GM18526 (cell line): ENCODE results near the gene GPBP1L1.

ENCODE experiments used
- POLR2A ChIP-seq: IDR thresholded peaks from 3 replicates; pipeline ENCODE4 v1.6.1; 2011; ENCODE audit not compliant: insufficient read length; ENCODE audit errors: extremely low read depth

Gene GPBP1L1

GRCh38 chr1:45656573-45657226 lies 29.6 kb downstream of the GPBP1L1 start:
- TF ChIP-seq POLR2A = no peak

DNA sequence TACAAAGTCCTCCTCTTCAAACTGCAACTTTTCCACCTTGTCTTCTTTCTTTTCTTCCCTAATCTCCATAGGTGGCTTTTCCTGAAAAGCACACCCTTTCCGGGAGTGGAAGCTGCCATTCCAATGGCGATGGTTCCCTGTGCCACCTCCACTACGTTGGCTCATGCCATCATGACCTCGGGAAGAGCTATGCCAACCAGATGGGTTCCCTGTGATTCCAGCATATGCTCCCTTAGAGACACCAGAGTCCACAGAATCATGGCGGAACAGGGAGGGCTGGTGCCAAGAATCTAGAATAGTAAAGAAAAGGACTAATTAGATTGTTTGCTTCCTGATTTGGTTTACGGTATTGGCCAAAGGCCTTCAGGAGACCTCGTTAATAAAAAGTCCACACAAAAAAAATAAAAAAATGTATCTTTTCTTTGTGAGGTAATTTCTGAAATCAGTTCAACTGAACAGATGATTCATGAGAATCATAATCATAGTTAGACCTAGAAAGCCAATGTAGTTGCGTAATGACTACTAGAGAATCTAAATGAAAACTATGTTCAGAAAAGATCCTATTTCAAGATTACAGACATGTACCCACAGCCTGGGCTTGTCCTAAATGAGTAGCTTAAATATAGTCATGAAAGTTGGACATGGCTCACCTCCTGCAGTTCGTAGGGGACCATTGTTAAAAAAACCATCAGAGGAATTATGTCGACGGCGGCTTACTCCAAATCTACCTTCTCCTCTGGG lies 31.6 kb downstream of the GPBP1L1 start:
- no peak for TF ChIP-seq POLR2A

DNA sequence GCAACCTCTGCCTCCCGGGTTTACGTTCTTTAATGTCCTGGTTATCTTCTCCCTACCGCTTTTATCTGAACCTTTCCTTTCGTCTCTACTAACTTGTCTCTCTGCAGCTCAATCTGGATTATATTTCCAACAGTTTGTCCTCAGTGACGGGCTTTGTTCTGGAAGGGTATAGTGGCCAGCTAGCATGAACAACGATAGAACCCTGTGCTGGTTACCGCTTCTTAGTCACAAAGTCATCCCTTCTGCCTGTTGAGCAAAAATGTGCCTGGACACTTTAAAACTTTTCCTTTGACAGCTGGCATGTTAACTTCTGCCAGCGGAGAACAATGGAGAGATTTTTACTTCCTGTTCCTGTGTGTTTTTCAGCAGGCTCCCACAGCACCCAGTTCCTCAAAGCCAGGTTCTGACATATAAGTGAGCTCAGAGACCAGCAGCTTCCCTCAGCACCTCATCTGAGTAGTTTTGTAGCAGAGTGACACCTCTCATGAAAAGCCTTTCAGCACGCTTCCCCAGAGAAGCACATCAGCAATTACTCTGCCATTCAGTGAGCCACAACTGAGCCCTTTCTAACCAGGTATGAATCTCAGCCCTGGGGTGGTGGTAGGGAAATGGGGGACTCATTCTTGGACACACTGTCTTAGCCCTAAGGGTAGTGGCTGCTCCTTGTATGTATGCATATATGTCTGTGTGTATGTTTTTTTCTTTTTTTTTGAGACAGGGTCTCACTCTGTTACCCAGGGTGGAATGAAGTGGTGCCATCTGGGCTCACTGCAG lies 38.9 kb downstream of the GPBP1L1 start:
- no peak for TF ChIP-seq POLR2A

GRCh38 chr1:45644661-45645060 lies 41.7 kb downstream of the GPBP1L1 start:
- TF ChIP-seq POLR2A = no peak

- TF ChIP-seq POLR2A = no peak
Measured at GRCh38 chr1:45643978-45644377, 42.4 kb downstream of the GPBP1L1 start.

GRCh38 chr1:45643321-45643720 lies 43.0 kb downstream of the GPBP1L1 start:
- no peak for TF ChIP-seq POLR2A

- no peak for TF ChIP-seq POLR2A
Measured at GRCh38 chr1:45640293-45640692, 46.0 kb downstream of the GPBP1L1 start.

DNA sequence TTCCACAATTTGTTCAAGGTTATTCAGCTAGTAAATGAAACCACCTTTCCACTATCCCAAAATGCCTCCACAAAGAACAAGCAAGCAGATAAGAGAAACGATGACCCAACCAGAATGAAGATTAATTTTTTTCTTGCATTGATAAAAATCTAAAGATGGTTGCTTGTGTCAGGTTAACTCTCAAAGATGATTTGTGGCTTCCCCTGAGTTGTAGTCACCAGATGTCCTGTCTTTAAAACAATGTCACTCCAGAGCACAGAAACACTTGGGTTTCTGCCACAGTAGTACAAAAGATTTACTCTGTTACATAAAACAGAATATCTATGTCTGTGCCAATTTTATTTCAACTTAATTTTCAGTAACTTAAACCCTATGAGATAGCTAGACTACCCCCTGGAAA lies 51.1 kb downstream of the GPBP1L1 start:
- no peak for TF ChIP-seq POLR2A

DNA sequence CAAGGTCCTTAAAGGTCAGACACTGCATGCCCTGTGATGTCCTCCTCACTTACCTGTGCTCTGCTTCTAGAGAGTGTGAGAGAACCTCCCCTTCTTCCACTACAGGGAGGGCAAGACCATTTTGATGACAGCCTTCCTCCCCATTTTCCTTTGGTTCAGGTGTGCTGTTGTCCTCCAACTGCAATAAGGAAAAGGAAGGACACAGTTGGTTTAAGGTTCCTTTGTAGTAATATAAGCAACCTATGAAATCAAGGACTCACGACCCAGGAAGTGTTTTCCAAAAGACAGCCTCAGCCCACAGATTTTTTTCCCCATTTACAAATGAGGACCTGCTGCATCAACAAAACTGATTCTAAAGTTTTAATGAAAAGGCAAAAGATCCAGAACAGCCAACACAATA lies 55.9 kb downstream of the GPBP1L1 start:
- TF ChIP-seq POLR2A = no peak

- TF ChIP-seq POLR2A = no peak
Measured at GRCh38 chr1:45629035-45629434, 57.3 kb downstream of the GPBP1L1 start.

DNA sequence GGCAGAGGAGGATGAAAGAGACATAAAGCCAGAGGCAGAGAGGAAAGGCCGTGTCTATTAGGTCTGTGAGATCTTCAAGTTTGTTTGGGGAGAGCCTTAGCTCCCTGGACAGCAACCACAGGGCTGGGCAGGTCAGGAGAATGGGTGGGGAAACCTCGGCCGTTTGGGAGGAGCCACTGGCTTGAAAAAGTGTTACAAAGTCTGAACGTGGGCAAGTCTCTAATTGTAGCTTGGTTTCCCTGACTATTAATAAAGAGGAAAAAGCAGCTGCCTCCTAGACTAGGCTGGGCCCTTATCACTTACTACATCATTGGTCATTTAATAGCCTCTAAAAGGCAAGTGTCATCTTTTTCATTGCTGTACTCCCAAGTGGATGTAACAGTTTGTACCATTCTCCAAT lies 62.4 kb downstream of the GPBP1L1 start, which contains the start of gene CCDC17:
Gene CCDC17 (minus strand): TSS at position 83 of the 400 bp plus-strand sequence. CDS start 145 bp downstream, outside the sequence.
- no peak for TF ChIP-seq POLR2A

- TF ChIP-seq POLR2A = no peak
Measured at GRCh38 chr1:45622524-45623394, 63.6 kb downstream of the GPBP1L1 start.

DNA sequence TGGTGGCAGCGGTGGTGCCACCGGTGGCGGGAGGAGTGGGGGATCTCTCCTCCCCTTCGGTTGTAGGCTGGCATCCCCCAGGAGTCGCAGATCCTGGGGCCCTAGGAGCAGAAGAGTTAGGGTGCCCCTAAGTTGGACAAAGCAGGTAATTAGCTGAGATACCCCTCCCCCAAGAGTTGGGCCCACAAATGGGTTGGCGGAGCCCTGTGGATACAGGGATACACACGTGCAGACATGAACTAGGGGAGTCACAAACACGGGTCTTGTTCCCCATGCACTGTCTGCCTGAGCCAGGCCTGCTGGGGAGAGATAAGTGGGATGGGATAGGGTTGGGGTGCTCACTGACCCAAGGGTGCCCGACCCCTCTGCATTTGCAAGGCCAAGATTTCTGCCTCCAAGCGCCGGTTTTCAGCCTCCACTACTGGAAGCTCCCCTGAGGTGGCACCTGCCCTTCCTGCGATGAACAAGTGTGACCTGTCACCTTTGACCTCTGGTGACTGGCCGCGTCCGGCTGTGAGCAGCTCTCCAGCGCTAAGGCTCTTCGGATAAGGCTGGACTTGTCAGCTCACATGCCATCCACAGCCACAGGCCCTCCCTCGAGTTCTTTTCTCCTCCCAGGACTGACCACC lies 64.3 kb downstream of the GPBP1L1 start:
- no peak for TF ChIP-seq POLR2A

- no peak for TF ChIP-seq POLR2A
Measured at GRCh38 chr1:45621501-45621836, 64.9 kb downstream of the GPBP1L1 start.

DNA sequence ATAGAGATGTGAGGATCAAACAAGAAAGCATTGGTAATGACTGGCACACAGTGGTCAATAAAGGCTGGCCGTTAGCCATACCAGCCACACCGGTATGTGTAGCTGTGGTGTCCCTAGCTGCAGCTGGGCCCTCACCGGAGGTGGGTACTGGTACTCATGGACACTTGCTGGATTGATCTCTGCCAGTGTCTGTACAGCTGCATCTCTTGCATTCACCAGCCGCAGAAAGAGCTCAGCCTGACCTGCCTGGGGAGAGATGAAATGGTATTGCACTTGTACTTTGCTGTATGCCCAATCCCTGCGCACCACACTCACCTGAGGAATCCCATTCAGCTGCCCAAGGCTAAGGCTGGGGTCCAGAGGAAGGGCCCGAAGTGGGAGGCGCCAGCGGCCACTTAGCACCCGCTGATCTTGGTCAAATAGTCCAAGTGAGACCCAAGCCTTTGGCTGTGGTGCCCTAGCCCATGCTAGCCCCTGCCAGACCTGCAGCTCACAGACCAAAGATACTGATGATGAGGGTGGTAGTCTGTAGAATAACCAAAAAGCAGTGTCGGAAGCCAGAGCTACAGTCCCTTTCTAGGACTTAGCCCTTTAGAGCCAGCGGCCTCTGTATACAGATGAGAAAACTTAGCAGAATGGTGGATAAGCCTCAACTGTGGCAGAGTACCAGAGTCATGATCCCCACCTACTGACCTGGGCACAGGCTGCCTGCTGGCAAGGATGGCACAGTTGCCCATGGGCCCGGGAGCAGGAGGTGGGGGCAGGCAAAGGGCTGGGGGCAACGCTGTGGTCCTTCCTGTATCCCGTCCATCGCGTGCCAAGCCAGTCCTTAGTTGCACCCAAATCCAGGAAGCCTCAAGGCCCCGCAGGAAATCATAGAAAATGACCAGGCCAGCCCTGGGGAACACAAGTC lies 65.5 kb downstream of the GPBP1L1 start:
- TF ChIP-seq POLR2A = no peak
